Measurements from ENCODE around the gene SRPX. TPM values are rescaled to one million over a fixed set of nuclear protein-coding genes. Genes with fewer than 3 reads are reported as not detected.

The SRPX gene, protein sequence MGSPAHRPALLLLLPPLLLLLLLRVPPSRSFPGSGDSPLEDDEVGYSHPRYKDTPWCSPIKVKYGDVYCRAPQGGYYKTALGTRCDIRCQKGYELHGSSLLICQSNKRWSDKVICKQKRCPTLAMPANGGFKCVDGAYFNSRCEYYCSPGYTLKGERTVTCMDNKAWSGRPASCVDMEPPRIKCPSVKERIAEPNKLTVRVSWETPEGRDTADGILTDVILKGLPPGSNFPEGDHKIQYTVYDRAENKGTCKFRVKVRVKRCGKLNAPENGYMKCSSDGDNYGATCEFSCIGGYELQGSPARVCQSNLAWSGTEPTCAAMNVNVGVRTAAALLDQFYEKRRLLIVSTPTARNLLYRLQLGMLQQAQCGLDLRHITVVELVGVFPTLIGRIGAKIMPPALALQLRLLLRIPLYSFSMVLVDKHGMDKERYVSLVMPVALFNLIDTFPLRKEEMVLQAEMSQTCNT
- 10 to 100 TPM; 75.7 to 81.8 TPM for total RNA-seq

DNA sequence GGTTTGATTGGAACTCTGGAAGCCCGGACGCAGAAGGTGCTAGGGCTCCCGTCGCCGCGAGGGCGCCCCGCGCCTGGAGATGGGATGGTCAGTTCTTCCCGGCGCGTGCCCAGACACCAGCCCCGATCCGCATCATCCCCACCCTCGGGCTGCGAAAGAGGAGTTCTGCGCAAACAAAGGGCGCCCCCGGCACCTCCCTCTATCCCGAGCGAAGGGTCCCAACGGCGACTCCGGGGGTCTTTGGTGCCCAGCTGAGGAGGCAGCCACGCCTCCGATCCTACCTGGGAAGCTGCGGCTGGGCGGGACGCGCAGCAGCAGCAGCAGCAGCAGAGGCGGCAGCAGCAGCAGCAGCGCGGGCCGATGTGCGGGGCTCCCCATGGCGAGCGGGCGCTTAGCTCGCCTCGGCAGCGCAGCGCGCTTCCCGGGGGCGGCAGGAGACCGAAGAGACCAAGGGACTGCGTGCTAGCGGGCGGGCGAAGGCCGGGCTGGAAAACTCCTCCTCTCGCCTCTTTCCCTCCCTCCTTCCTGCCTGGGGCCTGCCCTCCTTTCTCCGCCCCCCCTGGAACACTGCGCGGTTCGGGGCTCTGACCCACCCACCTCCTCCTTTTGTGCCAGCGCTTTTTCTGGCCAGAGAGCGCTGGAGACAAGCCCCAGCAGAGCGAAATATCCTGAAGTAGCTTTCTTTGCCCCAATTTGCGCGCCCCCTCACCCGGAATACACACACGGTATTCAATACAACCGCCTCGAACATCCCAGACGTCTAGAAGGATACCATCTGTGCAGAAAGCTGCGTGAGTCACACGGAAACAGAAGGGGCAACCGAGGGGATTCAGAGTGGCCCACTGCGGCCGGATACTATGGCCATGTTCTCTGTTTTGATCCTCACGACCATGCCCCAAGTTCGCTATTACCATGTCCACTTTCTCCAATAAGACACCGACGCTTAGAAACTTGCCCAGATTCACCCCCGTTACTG is at the start of gene SRPX:
Gene SRPX, minus strand, starts transcription at position 457 of the 976 bp plus-strand sequence. Its CDS starts 79 bp downstream, at position 378.
- Histone ChIP-seq H3K27ac (peak within 1 kb of the TSS; percentile 63 to 64), H3K4me1 (no peaks in the 10 kb centered on the region), H3K36me3 (no peaks in the 10 kb centered on the region), H3K9me3 (no peaks in the 10 kb centered on the region), H3K27me3 (no peaks in the 10 kb centered on the region), H3K4me3 (peak within 1 kb of the TSS; percentile 49 to 56)
- no peak for DNase-seq (ENCODE audit: low spot score)
- TF ChIP-seq, protein P1, sequence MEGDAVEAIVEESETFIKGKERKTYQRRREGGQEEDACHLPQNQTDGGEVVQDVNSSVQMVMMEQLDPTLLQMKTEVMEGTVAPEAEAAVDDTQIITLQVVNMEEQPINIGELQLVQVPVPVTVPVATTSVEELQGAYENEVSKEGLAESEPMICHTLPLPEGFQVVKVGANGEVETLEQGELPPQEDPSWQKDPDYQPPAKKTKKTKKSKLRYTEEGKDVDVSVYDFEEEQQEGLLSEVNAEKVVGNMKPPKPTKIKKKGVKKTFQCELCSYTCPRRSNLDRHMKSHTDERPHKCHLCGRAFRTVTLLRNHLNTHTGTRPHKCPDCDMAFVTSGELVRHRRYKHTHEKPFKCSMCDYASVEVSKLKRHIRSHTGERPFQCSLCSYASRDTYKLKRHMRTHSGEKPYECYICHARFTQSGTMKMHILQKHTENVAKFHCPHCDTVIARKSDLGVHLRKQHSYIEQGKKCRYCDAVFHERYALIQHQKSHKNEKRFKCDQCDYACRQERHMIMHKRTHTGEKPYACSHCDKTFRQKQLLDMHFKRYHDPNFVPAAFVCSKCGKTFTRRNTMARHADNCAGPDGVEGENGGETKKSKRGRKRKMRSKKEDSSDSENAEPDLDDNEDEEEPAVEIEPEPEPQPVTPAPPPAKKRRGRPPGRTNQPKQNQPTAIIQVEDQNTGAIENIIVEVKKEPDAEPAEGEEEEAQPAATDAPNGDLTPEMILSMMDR (IDR thresholded peaks at IDR 0.05) = no peak

DNA sequence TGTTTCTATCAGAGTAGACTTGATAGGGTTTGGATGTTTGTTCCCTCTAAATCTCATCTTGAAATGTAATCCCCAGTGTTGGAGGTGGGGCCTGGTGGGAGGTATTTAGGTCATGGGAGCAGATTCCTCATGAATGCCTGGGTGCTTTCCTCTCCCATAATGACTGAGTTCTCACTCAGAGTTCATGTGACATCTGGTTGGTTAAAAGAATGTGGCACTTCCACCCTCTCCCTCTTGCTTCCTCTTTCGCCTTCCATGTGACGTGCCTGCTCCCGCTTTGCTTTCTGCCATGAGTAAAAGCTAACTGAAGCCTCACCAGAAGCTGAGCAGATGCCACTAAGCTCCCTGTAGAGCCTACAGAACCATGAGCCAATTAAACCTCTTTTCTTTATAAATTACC is 47.3 kb upstream of the SRPX start:
- no peak overlapping the region for H3K4me3 ChIP-seq
- H3K27ac ChIP-seq = no peak overlapping the region
- H3K9me3 ChIP-seq = no peaks in the 10 kb centered on the region
- H3K27me3 ChIP-seq = no peaks in the 10 kb centered on the region
- TF ChIP-seq, protein P1 (IDR thresholded peaks at IDR 0.05) = no peak
- H3K4me1 ChIP-seq = no peaks in the 10 kb centered on the region
- no peak for DNase-seq (ENCODE audit: low spot score)
- H3K36me3 ChIP-seq = no peaks in the 10 kb centered on the region

DNA sequence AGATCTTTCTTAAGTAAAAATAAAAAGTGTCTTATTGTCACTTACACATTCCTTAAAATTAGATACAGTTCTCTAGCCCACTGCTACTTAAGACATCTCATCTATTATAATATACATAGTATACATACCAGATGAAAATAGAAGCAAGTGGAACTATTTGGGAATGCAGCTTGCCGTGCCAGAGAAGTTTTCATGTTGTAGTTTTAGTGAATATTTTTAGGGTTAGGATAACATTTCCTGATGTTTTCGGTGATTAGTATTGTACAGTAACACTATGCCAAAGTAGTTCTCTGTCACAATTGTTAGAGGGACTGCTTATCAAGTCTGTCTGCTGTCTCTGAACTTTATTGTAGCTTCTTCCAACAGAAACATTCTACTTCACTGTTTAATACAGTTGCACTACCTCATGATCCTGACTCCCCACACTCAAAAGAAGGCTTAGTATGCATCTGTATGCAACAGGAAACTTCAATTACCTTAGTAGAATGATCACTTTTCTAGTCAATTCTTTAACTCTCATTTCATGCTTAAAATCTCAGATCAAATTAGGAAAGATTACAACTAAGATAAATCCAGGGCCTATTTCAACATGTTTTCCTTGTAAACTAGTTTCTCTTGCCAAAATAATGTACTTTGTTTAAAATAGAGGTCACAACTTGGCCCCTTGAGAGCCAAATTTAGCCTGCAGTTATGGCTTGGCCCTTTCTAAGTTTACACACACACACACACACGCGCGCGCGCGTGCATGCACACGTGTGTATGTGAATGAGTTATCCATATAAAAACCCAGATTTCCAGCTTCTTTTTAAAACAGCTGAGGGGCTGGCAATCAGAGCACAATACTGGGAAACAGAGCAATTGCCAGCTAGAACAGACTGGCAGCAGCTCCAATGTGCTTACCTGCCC is 42.3 kb upstream of the SRPX start:
- Histone ChIP-seq H3K9me3 (no peaks in the 10 kb centered on the region), H3K36me3 (no peaks in the 10 kb centered on the region), H3K27ac (no peak overlapping the region), H3K27me3 (no peaks in the 10 kb centered on the region), H3K4me1 (no peaks in the 10 kb centered on the region), H3K4me3 (no peak overlapping the region)
- TF ChIP-seq, protein P1 (IDR thresholded peaks at IDR 0.05) = no peak
- DNase-seq (ENCODE audit: low spot score) = no peak

DNA sequence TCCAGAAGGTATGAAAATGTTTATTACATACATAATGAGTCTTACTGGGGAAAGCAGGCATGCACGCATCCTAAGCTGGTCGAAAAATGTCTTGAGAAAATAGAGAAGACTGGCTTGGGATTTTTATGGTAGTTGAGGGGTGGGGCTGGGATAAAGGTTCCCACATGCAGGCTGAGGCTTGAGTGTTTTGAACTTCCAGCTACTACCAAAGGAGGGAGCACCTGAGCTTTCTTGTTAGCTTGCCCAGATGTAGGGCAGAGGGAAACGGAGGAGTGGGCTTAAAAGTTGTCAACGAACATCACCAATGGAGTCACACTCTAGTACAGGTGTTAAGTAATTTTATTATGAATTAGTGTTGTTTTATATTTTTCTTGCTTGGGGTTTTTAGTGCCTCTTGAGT is 39.6 kb upstream of the SRPX start:
- Histone ChIP-seq H3K4me3 (no peak overlapping the region), H3K27ac (no peak overlapping the region), H3K4me1 (no peaks in the 10 kb centered on the region), H3K27me3 (no peaks in the 10 kb centered on the region), H3K36me3 (no peaks in the 10 kb centered on the region), H3K9me3 (no peaks in the 10 kb centered on the region)
- TF ChIP-seq, protein P1 (IDR thresholded peaks at IDR 0.05) = no peak
- no peak for DNase-seq (ENCODE audit: low spot score)

DNA sequence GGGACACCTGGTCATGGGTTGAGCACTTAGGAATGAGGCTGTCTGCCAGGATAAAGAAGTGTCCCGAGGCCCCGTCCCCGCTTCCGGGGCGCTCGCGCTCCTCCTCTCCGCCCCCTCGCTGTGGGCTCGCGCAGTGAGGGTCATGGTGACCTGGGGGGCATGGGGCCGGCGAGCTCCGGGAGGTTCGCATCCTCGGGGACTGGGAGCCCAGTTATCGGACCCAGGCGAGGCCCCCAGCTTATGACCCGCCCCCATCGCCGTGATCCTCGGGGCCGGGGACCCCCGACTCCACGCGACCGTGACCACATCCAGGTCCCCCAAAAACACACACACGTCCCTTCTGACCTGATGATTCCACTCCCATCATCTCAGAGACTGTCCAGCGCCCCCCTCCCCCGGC is 35.3 kb upstream of the SRPX start:
- no peak for DNase-seq (ENCODE audit: low spot score)
- Histone ChIP-seq H3K36me3 (no peaks in the 10 kb centered on the region), H3K27me3 (no peaks in the 10 kb centered on the region)

More for the DNA sequence above, 35.3 kb upstream of the SRPX start:
- TF ChIP-seq, protein P1 (IDR thresholded peaks at IDR 0.05) = no peak
- H3K27ac ChIP-seq = no peak overlapping the region
- H3K9me3 ChIP-seq = no peaks in the 10 kb centered on the region
- H3K4me3 ChIP-seq = no peak overlapping the region
- no peaks in the 10 kb centered on the region for H3K4me1 ChIP-seq
